NCI-H1694 (cell line): ENCODE measurements around the gene PNKD.

Experiments used
- DNase-seq: peaks from one replicate; lab custom pipeline; 2025; lab: John Stamatoyannopoulos, UW

Gene PNKD

GRCh38 chr2:218317835-218318234 is 47.5 kb downstream of the PNKD start:
- no peak for DNase-seq

GRCh38 chr2:218318241-218318640 is 47.9 kb downstream of the PNKD start:
- no peak for DNase-seq

- DNase-seq = no peak
Measured at GRCh38 chr2:218319813-218320365, 49.6 kb downstream of the PNKD start.

- DNase-seq = no peak
Measured at GRCh38 chr2:218320704-218321336, 50.5 kb downstream of the PNKD start.

GRCh38 chr2:218322768-218323525 is 52.6 kb downstream of the PNKD start:
- DNase-seq = peak; percentile 21

- DNase-seq = no peak
Measured at GRCh38 chr2:218323526-218324472, 53.5 kb downstream of the PNKD start.

GRCh38 chr2:218325566-218326160 is 55.3 kb downstream of the PNKD start:
- DNase-seq = no peak

- no peak for DNase-seq
Measured at GRCh38 chr2:218326315-218326714, 56.0 kb downstream of the PNKD start.

- DNase-seq = no peak
Measured at GRCh38 chr2:218327451-218328210, 57.3 kb downstream of the PNKD start.

- no peak for DNase-seq
Measured at GRCh38 chr2:218328294-218328693, 58.0 kb downstream of the PNKD start.

- DNase-seq = no peak
Measured at GRCh38 chr2:218329027-218329825, 58.9 kb downstream of the PNKD start.

GRCh38 chr2:218329826-218330593 is 59.7 kb downstream of the PNKD start:
- no peak for DNase-seq

GRCh38 chr2:218331745-218332144 is 61.4 kb downstream of the PNKD start:
- DNase-seq = no peak

GRCh38 chr2:218332288-218332687 is 62.0 kb downstream of the PNKD start:
- no peak for DNase-seq

- no peak for DNase-seq
Measured at GRCh38 chr2:218332920-218333645, 62.8 kb downstream of the PNKD start.

GRCh38 chr2:218334531-218334930 is 64.2 kb downstream of the PNKD start:
- DNase-seq = no peak

GRCh38 chr2:218340656-218341055 is 70.3 kb downstream of the PNKD start:
- no peak for DNase-seq

GRCh38 chr2:218341381-218341780 is 71.1 kb downstream of the PNKD start:
- no peak for DNase-seq

GRCh38 chr2:218342837-218343236 is 72.5 kb downstream of the PNKD start:
- no peak for DNase-seq
